Neuron (in vitro differentiated cells): Measurements from ENCODE around the gene AASDH.

Experiments
- H2AFZ ChIP-seq: one replicate; pipeline ENCODE4 v1.6.1; 2013; ENCODE audit warnings: low read depth, mild to moderate bottlenecking, inconsistent platforms, low read length, moderate library complexity
- H3K27me3 ChIP-seq: one replicate; pipeline ENCODE4 v1.6.1; 2013; ENCODE audit warnings: low read length; ENCODE audit not compliant: insufficient read depth
- H3K36me3 ChIP-seq: one replicate; pipeline ENCODE4 v1.6.1; 2013; ENCODE audit warnings: low read length; ENCODE audit not compliant: insufficient read depth
- H3K4me1 ChIP-seq: one replicate; pipeline ENCODE4 v1.6.1; 2013; ENCODE audit warnings: low read length; ENCODE audit not compliant: insufficient read depth
- H3K4me3 ChIP-seq: 2 replicates; pipeline ENCODE4 v1.5.1; 2013; ENCODE audit warnings: mild to moderate bottlenecking, low read length, moderate library complexity
- H3K9me3 ChIP-seq: one replicate; pipeline ENCODE4 v1.6.1; 2013; ENCODE audit warnings: low read length

The AASDH gene

DNA sequence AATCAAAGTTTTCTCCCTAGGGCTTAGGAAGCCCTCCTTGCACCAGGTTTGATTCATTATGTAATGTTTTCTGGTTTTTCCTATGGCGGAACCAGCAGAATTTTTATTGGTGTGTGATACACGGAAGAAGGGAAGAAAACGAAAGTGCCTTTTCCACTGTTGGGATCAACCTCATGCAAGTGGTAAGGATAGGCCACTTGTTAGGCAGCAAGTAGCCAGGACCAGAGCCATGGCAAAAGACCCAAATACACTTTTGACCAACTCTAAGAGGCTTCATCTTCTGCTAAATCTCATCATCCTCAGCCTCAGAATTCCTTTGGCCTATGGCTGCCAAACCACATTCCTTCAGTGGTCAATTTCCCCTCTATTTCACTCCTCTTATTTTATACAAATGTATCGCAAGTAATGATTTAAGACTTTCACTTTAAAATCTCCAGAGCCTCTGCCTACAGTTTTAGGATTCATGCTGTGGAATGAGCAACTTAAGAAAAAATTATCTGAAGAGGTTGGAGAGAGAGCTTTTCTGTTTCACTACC, 26.9 kb upstream of the AASDH start:
- Histone ChIP-seq H3K4me3 (no peak overlapping the region), H3K4me1 (peaks cover 24% of the 10 kb centered on the region), H3K36me3 (peaks cover 2% of the 10 kb centered on the region), H3K9me3 (no peaks in the 10 kb centered on the region), H3K27me3 (no peaks in the 10 kb centered on the region), H2AFZ (no peak overlapping the region)

DNA sequence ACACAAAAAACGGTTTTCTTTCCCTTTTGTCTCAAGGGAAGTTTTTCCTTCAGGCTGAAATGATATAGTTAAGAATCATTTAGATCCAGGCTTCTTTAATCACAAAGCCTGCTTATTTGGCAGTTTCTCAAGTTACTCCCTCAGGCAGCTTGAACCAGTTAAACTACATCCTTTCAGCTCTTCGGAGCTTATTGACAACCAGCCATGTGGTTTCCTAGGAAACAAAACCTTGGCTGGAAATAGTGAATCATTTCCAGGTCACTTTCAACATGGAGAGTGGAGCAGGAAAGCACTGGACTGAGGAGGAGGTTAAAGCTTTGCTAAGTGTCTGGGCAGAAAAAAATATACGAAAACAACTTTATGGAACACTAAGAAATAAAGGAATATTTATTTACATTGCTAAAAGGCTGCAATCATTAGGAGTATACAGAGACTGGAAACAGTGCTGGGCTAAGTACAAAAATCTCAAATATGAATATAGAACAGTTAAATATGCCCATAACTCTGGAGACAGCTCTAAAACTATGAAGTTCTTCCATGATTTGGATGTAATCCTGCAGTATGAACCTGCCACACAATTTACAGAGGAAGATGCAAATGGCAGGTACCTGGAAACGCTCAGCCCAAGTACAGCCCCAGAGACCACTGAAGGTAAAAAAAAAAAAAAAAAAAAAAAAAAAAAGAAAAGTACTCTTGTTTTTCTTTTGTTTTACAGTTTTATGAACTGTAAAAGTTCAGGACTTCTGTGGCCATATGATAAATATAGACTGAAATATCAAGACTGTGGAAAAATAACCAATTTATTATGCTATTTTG, 23.2 kb upstream of the AASDH start:
- peak overlapping the region; percentile 54 for H3K4me3 ChIP-seq
- peaks cover 12% of the 10 kb centered on the region for H3K36me3 ChIP-seq
- no peaks in the 10 kb centered on the region for H3K27me3 ChIP-seq

DNA sequence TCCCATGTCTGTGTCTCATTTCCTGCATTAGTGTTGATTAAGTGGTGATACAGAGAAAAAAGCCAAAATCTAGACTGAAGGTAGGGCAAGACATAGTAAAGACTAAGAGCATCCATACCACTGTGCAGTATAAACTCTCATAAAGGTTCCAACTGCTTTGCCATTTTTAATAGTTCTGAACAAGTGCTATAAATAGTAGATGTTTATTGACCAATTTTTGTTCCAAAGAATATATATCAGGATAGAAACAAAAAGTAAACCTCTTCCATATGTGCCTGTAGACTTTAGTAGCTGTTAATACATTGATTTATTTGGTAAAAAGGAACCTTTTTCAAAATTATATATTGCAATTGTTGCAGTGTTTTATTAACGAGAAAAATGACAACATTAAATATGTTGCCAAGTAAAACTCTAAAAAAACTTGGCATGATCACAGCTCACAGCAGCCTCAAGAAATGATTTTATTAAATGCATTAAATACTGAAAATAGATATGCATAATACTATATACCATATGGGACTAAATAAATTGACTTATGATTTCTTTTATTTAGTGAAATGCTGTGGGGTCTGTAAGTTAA, 22.3 kb upstream of the AASDH start:
- H2AFZ ChIP-seq = peak overlapping the region; percentile 85
- peaks cover 17% of the 10 kb centered on the region for H3K36me3 ChIP-seq
- H3K9me3 ChIP-seq = no peaks in the 10 kb centered on the region
- no peaks in the 10 kb centered on the region for H3K27me3 ChIP-seq
- peaks cover 24% of the 10 kb centered on the region for H3K4me1 ChIP-seq
- H3K4me3 ChIP-seq = no peak overlapping the region

More for the DNA sequence above, 23.2 kb upstream of the AASDH start:
- H3K4me1 ChIP-seq = peaks cover 24% of the 10 kb centered on the region
- H2AFZ ChIP-seq = peak overlapping the region; percentile 85
- H3K9me3 ChIP-seq = no peaks in the 10 kb centered on the region

DNA sequence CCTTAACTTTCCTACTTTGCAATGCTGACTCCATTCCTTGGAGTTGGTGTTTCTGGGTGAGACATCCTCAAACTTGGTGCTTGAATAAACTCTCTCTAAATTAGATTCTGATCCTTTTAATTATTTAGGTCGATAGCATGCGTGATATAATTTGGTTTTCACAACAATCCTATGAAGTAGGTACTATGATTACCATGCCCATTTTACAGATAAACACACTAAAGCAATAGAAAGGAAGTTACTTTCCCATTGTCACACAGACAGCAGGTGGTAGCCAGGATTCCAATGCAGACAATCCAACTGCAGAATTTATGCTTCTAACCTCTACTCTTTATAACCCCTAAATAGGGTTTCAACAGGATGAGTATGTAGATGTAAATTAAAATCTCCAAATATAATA, 21.7 kb upstream of the AASDH start:
- Histone ChIP-seq H3K36me3 (peaks cover 23% of the 10 kb centered on the region), H3K4me3 (no peak overlapping the region), H2AFZ (no peak overlapping the region), H3K9me3 (no peaks in the 10 kb centered on the region), H3K27me3 (no peaks in the 10 kb centered on the region), H3K4me1 (peaks cover 24% of the 10 kb centered on the region)

DNA sequence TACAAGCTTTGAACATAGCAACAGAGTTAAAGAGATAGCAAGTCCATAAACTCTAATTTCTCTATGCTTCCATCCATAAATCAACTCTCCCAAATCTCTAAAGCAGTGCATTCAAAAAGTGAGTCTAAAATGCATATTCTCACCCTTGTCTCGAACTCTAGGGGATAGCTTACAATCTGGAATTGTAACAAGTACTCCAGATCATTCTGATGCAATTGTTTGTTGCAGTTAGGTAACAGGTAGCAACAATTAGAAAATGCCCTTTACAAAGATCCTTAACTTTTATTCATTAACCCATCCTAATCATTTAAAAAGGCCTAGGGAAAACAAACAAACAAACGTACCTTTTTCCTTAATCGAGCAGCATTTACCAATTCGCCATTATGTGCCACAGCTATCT, 18.9 kb upstream of the AASDH start:
- H3K36me3 ChIP-seq = peaks cover 37% of the 10 kb centered on the region
- H3K4me1 ChIP-seq = peaks cover 16% of the 10 kb centered on the region
- no peak overlapping the region for H3K4me3 ChIP-seq
- no peaks in the 10 kb centered on the region for H3K9me3 ChIP-seq
- no peak overlapping the region for H2AFZ ChIP-seq
- no peaks in the 10 kb centered on the region for H3K27me3 ChIP-seq

DNA sequence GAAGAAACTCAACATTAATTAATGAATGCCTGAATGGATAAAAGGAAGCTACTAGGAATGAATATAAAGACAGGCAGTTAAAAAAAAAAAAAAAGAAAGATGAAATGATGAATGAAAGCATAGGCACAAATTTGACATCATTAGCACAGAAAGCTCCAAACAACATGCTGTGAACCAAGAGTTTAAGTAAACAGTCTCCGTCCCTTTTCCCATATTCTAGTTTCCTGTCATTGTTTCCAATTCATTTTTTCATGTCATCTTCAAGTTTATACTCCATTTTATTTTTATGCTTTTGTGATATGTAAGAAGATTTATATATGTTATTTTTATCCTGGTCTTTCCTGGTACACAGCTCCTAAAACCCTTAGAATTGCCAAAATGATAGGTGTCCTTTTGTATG, 17.7 kb upstream of the AASDH start:
- Histone ChIP-seq H3K9me3 (no peaks in the 10 kb centered on the region), H3K4me3 (no peak overlapping the region), H3K4me1 (peaks cover 8% of the 10 kb centered on the region), H2AFZ (no peak overlapping the region), H3K36me3 (peaks cover 48% of the 10 kb centered on the region), H3K27me3 (no peaks in the 10 kb centered on the region)

DNA sequence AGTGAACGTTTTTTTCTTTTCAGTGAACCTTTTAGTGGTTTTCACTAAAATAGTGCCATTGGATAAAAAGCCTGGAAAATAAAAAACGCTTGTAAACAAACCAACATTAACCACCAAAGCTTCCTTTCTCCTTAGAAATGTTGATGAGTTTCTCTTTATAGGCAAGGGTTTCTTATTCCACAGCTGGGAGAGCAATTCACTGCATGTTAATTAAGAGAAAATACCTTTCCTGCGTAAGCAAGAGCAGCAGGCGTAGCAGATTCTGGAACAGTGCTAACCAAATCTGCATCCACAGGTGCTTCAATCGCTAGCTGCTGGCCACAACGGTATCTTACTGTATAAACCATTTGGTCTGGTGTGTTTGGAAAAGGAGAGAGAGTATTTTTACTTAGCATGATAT, 13.3 kb upstream of the AASDH start:
- Histone ChIP-seq H3K36me3 (peaks cover 65% of the 10 kb centered on the region), H3K4me3 (no peak overlapping the region), H2AFZ (no peak overlapping the region), H3K27me3 (no peaks in the 10 kb centered on the region), H3K9me3 (no peaks in the 10 kb centered on the region), H3K4me1 (no peaks in the 10 kb centered on the region)

DNA sequence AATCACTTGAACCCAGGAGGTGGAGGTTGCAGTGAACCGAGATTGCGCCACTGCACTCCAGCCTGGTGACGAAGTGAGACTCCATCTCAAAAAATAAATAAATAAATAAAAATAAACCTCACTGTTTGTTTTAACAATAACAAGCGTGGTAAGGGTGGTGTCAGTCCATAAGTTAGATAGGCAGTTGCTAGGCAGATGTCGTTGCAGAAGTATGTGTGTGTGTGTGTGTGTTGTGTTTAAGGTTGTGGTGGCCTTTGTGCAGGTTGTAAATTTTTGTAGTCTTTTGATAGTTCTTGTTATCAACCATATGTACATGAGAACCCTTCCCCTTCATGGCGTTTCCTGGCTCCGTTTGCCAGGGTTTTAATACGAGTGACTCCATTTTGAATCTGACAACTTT, 4.0 kb upstream of the AASDH start:
- Histone ChIP-seq H3K36me3 (peaks cover 23% of the 10 kb centered on the region), H3K9me3 (no peaks in the 10 kb centered on the region), H3K4me1 (peaks cover 15% of the 10 kb centered on the region), H3K4me3 (no peak overlapping the region), H3K27me3 (no peaks in the 10 kb centered on the region), H2AFZ (no peak overlapping the region)

DNA sequence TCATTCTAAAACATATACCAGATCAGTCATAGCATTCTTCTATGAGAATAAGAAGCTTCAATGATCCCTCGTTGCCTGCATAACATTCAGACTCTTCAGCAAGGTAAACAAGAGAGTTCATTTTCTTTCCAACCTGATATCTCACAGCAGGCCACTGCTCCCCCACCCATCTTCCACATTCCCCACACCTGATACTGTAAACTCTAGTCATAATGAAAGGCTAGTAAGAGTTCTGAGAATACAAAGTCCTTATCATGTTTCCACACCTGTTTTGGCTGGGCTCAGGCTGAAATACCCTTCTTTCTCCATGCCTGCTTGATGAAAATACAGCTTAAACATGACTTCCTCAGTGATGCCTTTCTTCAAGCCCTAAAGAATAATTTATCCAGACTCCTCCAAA, 2.3 kb upstream of the AASDH start:
- Histone ChIP-seq H2AFZ (no peak overlapping the region), H3K4me3 (no peak overlapping the region)

DNA sequence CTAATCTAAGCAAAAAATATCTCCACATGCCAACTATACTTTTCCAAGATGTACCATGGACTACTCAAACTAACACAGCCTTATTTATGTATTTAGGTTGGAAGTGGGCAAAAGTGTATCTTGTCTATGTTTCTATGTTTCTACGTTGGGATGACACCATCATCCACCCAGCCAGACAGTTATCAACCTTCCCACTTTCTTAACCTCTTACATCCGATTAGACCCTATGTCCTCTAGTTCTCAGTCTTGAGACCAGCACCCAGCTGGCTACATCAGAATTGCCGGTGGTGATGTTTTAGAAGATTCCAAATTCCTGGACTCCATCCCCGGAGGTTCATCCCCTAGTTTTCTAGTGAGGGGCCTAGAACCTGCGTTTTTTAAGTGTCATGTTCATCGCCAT, 1.0 kb upstream of the AASDH start:
- Histone ChIP-seq H2AFZ (no peak overlapping the region), H3K36me3 (peaks cover 13% of the 10 kb centered on the region), H3K9me3 (no peaks in the 10 kb centered on the region), H3K4me3 (peak overlapping the region; percentile 70), H3K4me1 (peaks cover 15% of the 10 kb centered on the region), H3K27me3 (no peaks in the 10 kb centered on the region)

More for the DNA sequence above, 2.3 kb upstream of the AASDH start:
- Histone ChIP-seq H3K27me3 (no peaks in the 10 kb centered on the region), H3K36me3 (peaks cover 14% of the 10 kb centered on the region), H3K4me1 (peaks cover 15% of the 10 kb centered on the region), H3K9me3 (no peaks in the 10 kb centered on the region)

DNA sequence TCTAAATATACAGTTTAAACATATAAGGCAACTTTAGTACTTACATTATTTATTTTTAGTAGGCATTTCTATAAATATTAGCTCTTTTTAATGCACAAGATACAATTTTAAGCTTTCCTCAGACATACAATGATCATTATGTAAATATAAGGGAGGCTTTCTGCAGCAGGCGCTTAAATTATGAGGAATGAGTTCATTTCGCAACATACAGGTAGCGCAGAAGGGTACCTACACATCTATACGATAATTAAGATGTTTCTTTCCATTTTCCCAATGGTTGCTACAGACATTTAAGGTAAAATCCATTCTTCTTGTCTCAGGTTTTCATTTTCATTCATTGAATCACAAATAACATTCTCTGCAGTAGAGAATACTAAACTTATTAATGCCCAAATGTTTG, 1.2 kb downstream of the AASDH start:
- H3K9me3 ChIP-seq = no peaks in the 10 kb centered on the region
- H3K4me3 ChIP-seq = peak overlapping the region; percentile 36
- H3K36me3 ChIP-seq = peaks cover 8% of the 10 kb centered on the region
- peaks cover 15% of the 10 kb centered on the region for H3K4me1 ChIP-seq
- no peak overlapping the region for H2AFZ ChIP-seq
- H3K27me3 ChIP-seq = no peaks in the 10 kb centered on the region

DNA sequence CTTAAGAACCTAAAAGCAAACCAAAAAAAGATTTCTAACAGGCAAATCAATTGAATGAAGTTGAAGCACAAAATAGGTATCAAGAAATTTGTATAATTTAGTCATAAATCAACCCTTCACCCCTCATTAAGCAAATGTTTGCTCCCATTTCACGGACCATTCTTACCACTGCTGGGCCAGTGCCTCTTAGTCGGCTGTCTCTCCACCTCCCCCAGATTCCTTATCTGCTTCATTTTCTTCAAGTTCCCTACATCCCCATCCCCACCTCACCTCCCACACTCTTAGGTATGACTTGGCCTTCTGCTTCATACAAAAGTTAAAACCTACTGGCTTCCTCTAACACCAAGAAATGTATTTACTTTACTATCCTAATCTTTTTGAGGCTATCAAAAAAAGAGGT, 11.8 kb downstream of the AASDH start:
- H3K36me3 ChIP-seq = peaks cover 16% of the 10 kb centered on the region
- H3K4me3 ChIP-seq = no peak overlapping the region
- no peak overlapping the region for H2AFZ ChIP-seq
- no peaks in the 10 kb centered on the region for H3K27me3 ChIP-seq
- H3K9me3 ChIP-seq = no peaks in the 10 kb centered on the region
- no peaks in the 10 kb centered on the region for H3K4me1 ChIP-seq

DNA sequence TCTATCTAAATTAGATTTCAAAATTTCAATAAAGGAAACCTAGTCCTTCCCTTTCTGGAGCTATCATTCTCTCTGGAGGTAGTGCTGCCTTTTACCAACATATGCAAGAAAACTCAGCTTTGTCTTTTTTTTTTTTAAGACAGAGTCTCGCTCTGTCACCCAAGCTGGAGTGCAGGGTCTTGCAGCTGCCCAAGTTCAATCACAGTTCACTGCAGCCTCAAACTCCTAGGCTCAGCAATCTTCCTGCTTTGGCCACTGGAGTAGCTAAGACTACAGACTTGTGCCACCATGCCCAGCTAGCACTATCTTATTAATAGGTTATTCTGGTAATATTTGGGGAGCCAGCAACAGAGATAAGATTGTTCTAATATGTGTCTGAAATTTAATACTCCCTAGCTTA, 12.3 kb downstream of the AASDH start:
- Histone ChIP-seq H3K9me3 (peaks cover 2% of the 10 kb centered on the region), H3K4me1 (no peaks in the 10 kb centered on the region), H3K36me3 (peaks cover 21% of the 10 kb centered on the region), H3K4me3 (no peak overlapping the region), H2AFZ (no peak overlapping the region), H3K27me3 (no peaks in the 10 kb centered on the region)
